Measurements from ENCODE around the gene HDAC4. TPM values are rescaled to one million over a fixed set of nuclear protein-coding genes. Genes with fewer than 3 reads are reported as not detected.

HDAC4 gene
- total and polyA plus RNA-seq, 2 of the 4 experiments (the other 2 are of a cell fraction): 4.1 to 7.2 TPM

DNA sequence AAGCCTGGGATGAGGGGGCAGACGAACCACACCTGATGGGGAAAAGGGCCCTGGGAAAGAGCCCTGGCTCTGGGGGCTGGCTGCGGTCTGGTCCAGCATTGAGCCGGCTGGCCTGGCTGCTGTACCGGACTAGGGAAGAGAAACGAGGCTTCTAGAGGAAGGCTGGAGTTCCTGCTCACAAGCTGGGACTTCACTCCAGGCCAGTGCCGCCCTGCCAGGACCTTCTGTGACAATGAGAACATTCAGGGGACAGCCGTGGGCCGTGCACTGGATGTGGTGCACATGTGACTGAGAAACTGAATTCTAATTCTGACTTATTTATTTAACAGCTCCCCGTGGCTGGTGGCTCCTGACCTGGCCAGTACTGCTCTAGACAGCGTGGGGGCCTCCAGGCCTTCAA lies 269.3 kb downstream of the HDAC4 start:
- POLR2A ChIA-PET (ENCODE audit: unreplicated experiment): no interaction called here
- H2BK20ac ChIP-seq (ENCODE audit: low read depth, low read length): no peak overlapping the region
- dilution Hi-C loops (cut with HindIII; ENCODE audit: low sequenced_read_pairs, unreplicated experiment): no loop called here
- H3K79me1 ChIP-seq (ENCODE audit: low read depth in 1 of 2, low read length in 2 of 2): no peaks in the 10 kb centered on the region
- H4K8ac ChIP-seq (ENCODE audit: low read depth in 2 of 2, low read length in 2 of 2): no peak overlapping the region
- no peak overlapping the region for H3K14ac ChIP-seq (replicated peaks; ENCODE audit: low read depth, low read length)
- ATAC-seq (ENCODE audit: low read depth) (no peak), DNase-seq (no peak)
- no peak overlapping the region for H2BK15ac ChIP-seq (ENCODE audit: low read depth, low read length)
- no peaks in the 10 kb centered on the region for H3K9me3 ChIP-seq (ENCODE audit: control insufficient read depth, insufficient read depth, low read length)
- no peaks in the 10 kb centered on the region for H3K9me1 ChIP-seq (ENCODE audit: insufficient read depth, low read length)
- H2BK5ac ChIP-seq (ENCODE audit: low read depth, low read length, poor library complexity, severe bottlenecking): no peak overlapping the region
- no peak overlapping the region for H4K5ac ChIP-seq (ENCODE audit: low read depth, low read length)
- no peak overlapping the region for H4K91ac ChIP-seq (ENCODE audit: insufficient read depth, low read depth, low read length)
- in situ Hi-C loops (cut with MboI; ENCODE audit: low sequenced_read_pairs): loop anchor here (25.0 kb wide), 1 partner anchor 856 kb away; no protein-coding TSS in a partner anchor
- H4K20me1 ChIP-seq (ENCODE audit: insufficient read depth, low read length): no peaks in the 10 kb centered on the region; the same call in 1 of the 2 replicates
- H3K23ac ChIP-seq (ENCODE audit: low read depth, low read length): no peak overlapping the region
- no peak overlapping the region for H3K4me2 ChIP-seq (ENCODE audit: low read depth, low read length)
- no peak overlapping the region for H2BK120ac ChIP-seq (ENCODE audit: low read depth, low read length)
- no TSS peak for BruUV-seq (replicated peaks)
- H2AK9ac ChIP-seq (replicated peaks; ENCODE audit: low read depth, low read length, poor library complexity): no peak overlapping the region
- WGBS, 2 experiments (ENCODE audit: extremely low coverage in 2 of 2, insufficient read length in 1 of 2): 100% methylated on average over 5 of the region's 10 CpGs; no CpG with 5 or more reads in 1 of the 2 experiments
- intact Hi-C loops (cut with micrococcal nuclease): no loop called here
- H3K56ac ChIP-seq (ENCODE audit: extremely low read depth, insufficient read depth, low read length): no peak overlapping the region
- no peak overlapping the region for H3K4ac ChIP-seq (ENCODE audit: low read depth, low read length)
- CTCF ChIA-PET: no interaction called here
- no peaks in the 10 kb centered on the region for H3K27me3 ChIP-seq (ENCODE audit: control insufficient read depth, insufficient read depth, low read length)
- no peak overlapping the region for H2AK5ac ChIP-seq (ENCODE audit: low read depth, low read length)
- H2AFZ ChIP-seq (replicated peaks; ENCODE audit: low read length, poor library complexity): no peak overlapping the region
- peaks cover 70% of the 10 kb centered on the region for H3K36me3 ChIP-seq (ENCODE audit: control insufficient read depth, insufficient read depth, low read length)
- no peak overlapping the region for H3K9ac ChIP-seq (ENCODE audit: low read depth, low read length)
- no peak overlapping the region for H3K27ac ChIP-seq (ENCODE audit: insufficient read depth, low read length)
- H3K4me1 ChIP-seq (ENCODE audit: control insufficient read depth, insufficient read depth, low read length): no peaks in the 10 kb centered on the region
- TF ChIP-seq CHD1 (IDR thresholded peaks at IDR 0.05; ENCODE audit: low read depth, low read length) (no peak), MXI1 (IDR thresholded peaks at IDR 0.05; ENCODE audit: borderline replicate concordance, low read depth, low read length) (no peak), MAFK (IDR thresholded peaks at IDR 0.05; ENCODE audit: low read depth, low read length) (no peak), CTCF (conservative IDR thresholded peaks at IDR 0.05; ENCODE audit: low read depth, low read length) (no peak), FOS (IDR thresholded peaks at IDR 0.05; ENCODE audit: low read depth, low read length) (no peak), SMC3 (IDR thresholded peaks at IDR 0.05; ENCODE audit: low read depth, low read length) (no peak), RAD21 (IDR thresholded peaks at IDR 0.05; ENCODE audit: low read length) (no peak), RCOR1 (IDR thresholded peaks at IDR 0.05; ENCODE audit: insufficient replicate concordance, low read length) (no peak), CEBPB (IDR thresholded peaks at IDR 0.05; ENCODE audit: low read depth, low read length) (no peak), POLR2A (IDR thresholded peaks at IDR 0.05; ENCODE audit: low read depth, low read length) (no peak), NFE2L2 (IDR thresholded peaks at IDR 0.05; ENCODE audit: low read depth, low read length) (no peak), MAZ (IDR thresholded peaks at IDR 0.05; ENCODE audit: borderline replicate concordance, low read depth, low read length) (no peak), RFX5 (IDR thresholded peaks at IDR 0.05; ENCODE audit: low read depth, low read length) (no peak), ELK1 (IDR thresholded peaks at IDR 0.05; ENCODE audit: borderline replicate concordance, low read depth, low read length) (no peak), BHLHE40 (IDR thresholded peaks at IDR 0.05; ENCODE audit: low read depth, low read length) (no peak)
- TF ChIP-seq, protein P1, sequence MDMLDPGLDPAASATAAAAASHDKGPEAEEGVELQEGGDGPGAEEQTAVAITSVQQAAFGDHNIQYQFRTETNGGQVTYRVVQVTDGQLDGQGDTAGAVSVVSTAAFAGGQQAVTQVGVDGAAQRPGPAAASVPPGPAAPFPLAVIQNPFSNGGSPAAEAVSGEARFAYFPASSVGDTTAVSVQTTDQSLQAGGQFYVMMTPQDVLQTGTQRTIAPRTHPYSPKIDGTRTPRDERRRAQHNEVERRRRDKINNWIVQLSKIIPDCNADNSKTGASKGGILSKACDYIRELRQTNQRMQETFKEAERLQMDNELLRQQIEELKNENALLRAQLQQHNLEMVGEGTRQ (IDR thresholded peaks at IDR 0.05; ENCODE audit: low read depth, low read length): no peak
- no peak overlapping the region for H3K18ac ChIP-seq (ENCODE audit: low read depth, low read length)
- no peak overlapping the region for H3K4me3 ChIP-seq (ENCODE audit: insufficient read depth, low read depth, low read length)

All from IMR-90 (cell line).